Measurements from ENCODE around the gene FRMD8. TPM values are rescaled to one million over a fixed set of nuclear protein-coding genes. Genes with fewer than 3 reads are reported as not detected.

Gene FRMD8
- total and polyA plus RNA-seq, 2 donors (not counting 1 experiment from before 2014, with no cell fraction given), result 14.9 to 15.3 TPM

DNA sequence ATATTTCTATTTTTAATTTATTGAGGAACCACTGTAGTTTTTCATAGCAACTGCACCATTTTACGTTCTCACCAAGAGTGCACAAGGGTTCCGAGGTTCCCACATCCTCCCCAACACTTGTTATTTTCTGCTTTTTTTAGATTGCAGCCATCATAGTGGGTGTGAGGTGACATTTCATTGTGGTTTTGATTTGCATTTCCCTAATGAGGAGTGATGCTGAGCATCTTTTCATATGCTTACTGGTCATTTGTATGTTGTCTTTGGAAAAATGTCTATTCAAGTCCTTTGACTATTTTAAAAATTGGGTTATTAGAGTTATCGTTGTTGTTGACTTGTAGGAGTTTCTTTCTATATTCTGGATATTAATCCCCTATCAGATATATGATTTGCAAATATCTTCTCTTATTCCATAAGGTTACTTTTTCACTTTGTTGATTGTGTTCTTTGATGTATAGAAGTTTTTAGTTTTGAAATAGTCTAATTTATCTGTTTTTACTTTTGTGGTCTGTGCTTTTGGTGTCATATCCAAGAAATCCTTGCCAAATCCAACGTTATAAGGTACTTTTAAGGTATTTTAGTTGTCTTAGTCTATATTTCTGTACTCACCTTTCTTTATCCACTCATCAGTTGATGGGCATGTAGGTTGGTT, 45.1 kb downstream of the FRMD8 start:
- no peaks in the 10 kb centered on the region for H3K9me3 ChIP-seq (ENCODE audit: control insufficient read depth, insufficient read depth, low read depth, low read length)
- peak overlapping the region; percentile 100 for H3K27ac ChIP-seq (ENCODE audit: insufficient read depth, low read length)
- H3K4me3 ChIP-seq (replicated peaks in 1 of 4; ENCODE audit: control extremely low read depth in 1 of 4, insufficient read depth in 1 of 4, low read depth in 3 of 4, low read length in 4 of 4), result peak overlapping the region; percentile 7 to 90 (median 80)
- peaks cover 2% of the 10 kb centered on the region for H3K4me1 ChIP-seq (ENCODE audit: control insufficient read depth, extremely low read depth, insufficient read depth, low read length)
- H4K20me1 ChIP-seq (ENCODE audit: control insufficient read depth, extremely low read depth, insufficient read depth, low read length), result peaks cover 23% of the 10 kb centered on the region
- H3K4me2 ChIP-seq (ENCODE audit: extremely low read depth, insufficient read depth, low read length), result peak overlapping the region; percentile 76
- no peak for TF ChIP-seq EZH2 (IDR thresholded peaks at IDR 0.05; ENCODE audit: low read length, missing control alignments)
- TF ChIP-seq, protein P1, sequence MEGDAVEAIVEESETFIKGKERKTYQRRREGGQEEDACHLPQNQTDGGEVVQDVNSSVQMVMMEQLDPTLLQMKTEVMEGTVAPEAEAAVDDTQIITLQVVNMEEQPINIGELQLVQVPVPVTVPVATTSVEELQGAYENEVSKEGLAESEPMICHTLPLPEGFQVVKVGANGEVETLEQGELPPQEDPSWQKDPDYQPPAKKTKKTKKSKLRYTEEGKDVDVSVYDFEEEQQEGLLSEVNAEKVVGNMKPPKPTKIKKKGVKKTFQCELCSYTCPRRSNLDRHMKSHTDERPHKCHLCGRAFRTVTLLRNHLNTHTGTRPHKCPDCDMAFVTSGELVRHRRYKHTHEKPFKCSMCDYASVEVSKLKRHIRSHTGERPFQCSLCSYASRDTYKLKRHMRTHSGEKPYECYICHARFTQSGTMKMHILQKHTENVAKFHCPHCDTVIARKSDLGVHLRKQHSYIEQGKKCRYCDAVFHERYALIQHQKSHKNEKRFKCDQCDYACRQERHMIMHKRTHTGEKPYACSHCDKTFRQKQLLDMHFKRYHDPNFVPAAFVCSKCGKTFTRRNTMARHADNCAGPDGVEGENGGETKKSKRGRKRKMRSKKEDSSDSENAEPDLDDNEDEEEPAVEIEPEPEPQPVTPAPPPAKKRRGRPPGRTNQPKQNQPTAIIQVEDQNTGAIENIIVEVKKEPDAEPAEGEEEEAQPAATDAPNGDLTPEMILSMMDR (conservative IDR thresholded peaks at IDR 0.05 in 1 of 2, IDR thresholded peaks at IDR 0.05 in 1 of 2; ENCODE audit: low read depth in 1 of 2, low read length in 2 of 2), result no peak
- H3K9ac ChIP-seq (ENCODE audit: insufficient read depth, low read length), result no peak overlapping the region
- DNase-seq (ENCODE audit: low read depth in 2 of 2), result peak; percentile 43 to 66
- no peaks in the 10 kb centered on the region for H3K27me3 ChIP-seq (ENCODE audit: control insufficient read depth, insufficient read depth, low read length)
- H3K79me2 ChIP-seq (ENCODE audit: control insufficient read depth, insufficient read depth, low read length), result peaks cover 99% of the 10 kb centered on the region
- peaks cover 25% of the 10 kb centered on the region for H3K36me3 ChIP-seq (ENCODE audit: control insufficient read depth, insufficient read depth, low read length)
- H2AFZ ChIP-seq (ENCODE audit: low read length), result no peak overlapping the region

DNA sequence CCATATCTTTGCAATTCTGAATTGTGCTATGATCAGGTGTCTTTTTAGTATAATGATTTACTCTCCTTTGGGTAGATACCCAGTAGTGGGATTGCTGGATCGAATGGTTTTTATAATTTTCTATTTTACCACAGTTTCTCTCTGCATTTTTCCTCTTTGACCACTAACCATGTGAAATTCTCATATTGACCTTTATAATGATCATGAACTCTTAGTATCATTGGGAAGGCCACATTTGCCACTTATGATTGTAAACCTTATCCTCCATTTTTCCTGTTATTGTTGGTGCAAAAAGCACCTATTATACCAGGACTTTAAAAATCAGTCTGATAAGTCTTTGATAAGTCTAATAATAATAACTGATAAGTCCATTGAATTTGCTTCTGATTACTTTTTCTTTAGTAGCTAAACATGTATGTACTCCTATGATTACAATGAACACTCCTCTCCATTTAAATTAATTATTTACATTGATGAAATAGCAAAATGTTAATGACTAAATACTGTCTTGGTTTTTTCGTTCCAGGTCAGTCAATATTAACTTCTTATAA, 45.7 kb downstream of the FRMD8 start:
- H3K9me3 ChIP-seq (ENCODE audit: control insufficient read depth, insufficient read depth, low read depth, low read length), result no peaks in the 10 kb centered on the region
- no peaks in the 10 kb centered on the region for H3K27me3 ChIP-seq (ENCODE audit: control insufficient read depth, insufficient read depth, low read length)
- TF ChIP-seq EZH2 (IDR thresholded peaks at IDR 0.05; ENCODE audit: low read length, missing control alignments), result no peak
- TF ChIP-seq, protein P1 (conservative IDR thresholded peaks at IDR 0.05 in 1 of 2, IDR thresholded peaks at IDR 0.05 in 1 of 2; ENCODE audit: low read depth in 1 of 2, low read length in 2 of 2), result no peak
- H3K79me2 ChIP-seq (ENCODE audit: control insufficient read depth, insufficient read depth, low read length), result peaks cover 97% of the 10 kb centered on the region
- peaks cover 2% of the 10 kb centered on the region for H3K4me1 ChIP-seq (ENCODE audit: control insufficient read depth, extremely low read depth, insufficient read depth, low read length)
- peak overlapping the region; percentile 17 for H3K27ac ChIP-seq (ENCODE audit: insufficient read depth, low read length)
- H3K4me2 ChIP-seq (ENCODE audit: extremely low read depth, insufficient read depth, low read length), result peak overlapping the region; percentile 49
- H3K4me3 ChIP-seq (replicated peaks in 1 of 4; ENCODE audit: control extremely low read depth in 1 of 4, insufficient read depth in 1 of 4, low read depth in 3 of 4, low read length in 4 of 4), result peak overlapping the region in 3 of 4 experiments; percentile 7 to 90 (median 81)
- peaks cover 23% of the 10 kb centered on the region for H4K20me1 ChIP-seq (ENCODE audit: control insufficient read depth, extremely low read depth, insufficient read depth, low read length)
- no peak overlapping the region for H2AFZ ChIP-seq (ENCODE audit: low read length)
- peaks cover 23% of the 10 kb centered on the region for H3K36me3 ChIP-seq (ENCODE audit: control insufficient read depth, insufficient read depth, low read length)
- H3K9ac ChIP-seq (ENCODE audit: insufficient read depth, low read length), result no peak overlapping the region
- peak in 1 of 2 donors; percentile 44 for DNase-seq (ENCODE audit: low read depth in 2 of 2)

DNA sequence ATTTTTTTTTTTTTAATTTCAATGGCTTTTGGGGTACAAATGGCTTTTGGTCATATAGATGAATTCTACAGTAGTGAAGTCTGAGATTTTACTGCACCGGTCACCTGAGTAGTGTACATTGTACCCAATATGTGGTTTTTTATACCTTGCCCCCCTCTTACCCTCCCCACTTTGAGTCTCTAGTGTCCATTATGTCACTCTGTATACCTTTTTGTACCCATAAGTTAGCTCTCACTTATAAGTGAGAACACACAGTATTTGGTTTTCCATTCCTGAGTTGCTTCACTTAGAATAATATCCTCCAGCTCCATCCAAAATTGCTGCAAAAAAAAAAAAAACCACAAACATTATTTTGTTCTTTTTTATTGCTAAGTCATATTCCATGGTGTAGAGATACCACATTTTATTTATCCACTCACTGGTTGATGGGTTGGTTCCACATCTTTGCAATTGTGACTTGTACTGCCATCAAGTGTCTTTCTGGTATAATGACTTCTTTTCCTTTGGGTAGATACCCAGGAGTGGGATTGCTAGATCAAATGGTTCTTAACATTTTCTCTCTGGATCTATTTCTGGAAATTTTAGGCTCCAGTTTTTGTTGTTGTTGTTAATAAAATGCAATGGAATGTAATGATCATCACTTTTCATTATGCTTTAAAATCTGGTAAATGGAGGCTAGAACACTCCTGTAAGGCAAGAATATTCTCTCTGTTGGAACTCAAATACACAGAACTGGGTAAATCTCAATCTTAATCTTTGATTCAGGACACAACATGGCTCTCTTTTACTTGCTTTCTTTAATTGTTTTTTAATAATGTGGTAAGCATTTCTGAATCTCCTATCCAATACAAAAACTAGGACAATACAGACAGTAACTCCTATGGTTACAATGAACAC, 46.5 kb downstream of the FRMD8 start:
- H3K79me2 ChIP-seq (ENCODE audit: control insufficient read depth, insufficient read depth, low read length), result peaks cover 97% of the 10 kb centered on the region
- peak; percentile 48 to 68 for DNase-seq (ENCODE audit: low read depth in 2 of 2)
- peaks cover 5% of the 10 kb centered on the region for H3K4me1 ChIP-seq (ENCODE audit: control insufficient read depth, extremely low read depth, insufficient read depth, low read length)
- TF ChIP-seq, protein P1 (conservative IDR thresholded peaks at IDR 0.05 in 1 of 2, IDR thresholded peaks at IDR 0.05 in 1 of 2; ENCODE audit: low read depth in 1 of 2, low read length in 2 of 2), result peak in 1 of 2 donors; percentile 14
- no peak for TF ChIP-seq EZH2 (IDR thresholded peaks at IDR 0.05; ENCODE audit: low read length, missing control alignments)
- H3K4me3 ChIP-seq (replicated peaks in 1 of 4; ENCODE audit: control extremely low read depth in 1 of 4, insufficient read depth in 1 of 4, low read depth in 3 of 4, low read length in 4 of 4), result peak overlapping the region in 2 of 4 experiments; percentile 81 to 90
- H4K20me1 ChIP-seq (ENCODE audit: control insufficient read depth, extremely low read depth, insufficient read depth, low read length), result peaks cover 25% of the 10 kb centered on the region
- H2AFZ ChIP-seq (ENCODE audit: low read length), result no peak overlapping the region
- no peak overlapping the region for H3K9ac ChIP-seq (ENCODE audit: insufficient read depth, low read length)
- peaks cover 25% of the 10 kb centered on the region for H3K36me3 ChIP-seq (ENCODE audit: control insufficient read depth, insufficient read depth, low read length)
- peak overlapping the region; percentile 3 for H3K4me2 ChIP-seq (ENCODE audit: extremely low read depth, insufficient read depth, low read length)
- H3K9me3 ChIP-seq (ENCODE audit: control insufficient read depth, insufficient read depth, low read depth, low read length), result no peaks in the 10 kb centered on the region
- H3K27me3 ChIP-seq (ENCODE audit: control insufficient read depth, insufficient read depth, low read length), result no peaks in the 10 kb centered on the region
- H3K27ac ChIP-seq (ENCODE audit: insufficient read depth, low read length), result no peak overlapping the region

All from fibroblast of lung (primary cell).